Posterior cingulate gyrus (tissue), 11 donors: Measurements from ENCODE around the gene REV1.
"Not testable (repeated sequence)": the region's sequence is repeated elsewhere in the genome, so short reads cannot be mapped to it uniquely, and the experiment has no call there.

ENCODE experiments used
- DNase-seq, 10 donors: peaks; one replicate each; pipeline versions ENCODE4 v3.0.0 to v3.0.0-alpha.2; 2020 to 2021; ENCODE audit warnings: mixed read lengths in 3 of 10
- intact Hi-C: fragments of 100-400 bp; cut with DNase I; formaldehyde crosslinking; loops from one replicate; pipeline ENCODE4 v1.15.1; 2023

Gene REV1

GRCh38 chr2:99489761-99490622 is at the start of gene REV1:
Gene REV1, minus strand, starts transcription at chr2:99490017. Its CDS starts 25,042 bp downstream, at chr2:99464975.
- intact Hi-C loops: loop anchor here (1.0 to 10.0 kb wide), 4 partner anchors 47 to 405 kb away; partner anchors contain the start of genes EIF5B, MITD1 and MRPL30
- peak; percentile 77 to 98 (median 88) for DNase-seq

GRCh38 chr2:99537910-99538485 is 48.2 kb upstream of the REV1 start:
- DNase-seq: no peak
- intact Hi-C loops: no loop called here

GRCh38 chr2:99524056-99524455 is 34.2 kb upstream of the REV1 start:
- intact Hi-C loops: no loop called here
- DNase-seq: no peak

- DNase-seq: no peak
- intact Hi-C loops: no loop called here
Observed at GRCh38 chr2:99522157-99522556, 32.3 kb upstream of the REV1 start.

- intact Hi-C loops: no loop called here
- no peak for DNase-seq
Observed at GRCh38 chr2:99520813-99521212, 31.0 kb upstream of the REV1 start.

- intact Hi-C loops: no loop called here
- DNase-seq: no peak
Observed at GRCh38 chr2:99520195-99520594, 30.4 kb upstream of the REV1 start.

- no peak for DNase-seq
- intact Hi-C loops: no loop called here
Observed at GRCh38 chr2:99514357-99514756, 24.5 kb upstream of the REV1 start.

- no peak for DNase-seq
- intact Hi-C loops: no loop called here
Observed at GRCh38 chr2:99512181-99512591, 22.4 kb upstream of the REV1 start.

- intact Hi-C loops: no loop called here
- no peak for DNase-seq
Observed at GRCh38 chr2:99509387-99509786, 19.6 kb upstream of the REV1 start.

GRCh38 chr2:99507937-99508818 is 18.4 kb upstream of the REV1 start:
- intact Hi-C loops: no loop called here
- DNase-seq: no peak

GRCh38 chr2:99504844-99505584 is 15.2 kb upstream of the REV1 start:
- no peak for DNase-seq
- intact Hi-C loops: no loop called here

GRCh38 chr2:99503662-99504416 is 14.0 kb upstream of the REV1 start:
- intact Hi-C loops, DNase-seq: not testable (repeated sequence)

GRCh38 chr2:99496021-99496420 is 6.2 kb upstream of the REV1 start:
- intact Hi-C loops: no loop called here
- no peak for DNase-seq

GRCh38 chr2:99495115-99495860 is 5.5 kb upstream of the REV1 start:
- intact Hi-C loops: no loop called here
- no peak for DNase-seq

GRCh38 chr2:99492721-99493120 is 2.9 kb upstream of the REV1 start:
- no peak for DNase-seq
- intact Hi-C loops: no loop called here

- DNase-seq: peak in 1 of 10 donors; percentile 34
- intact Hi-C loops: loop anchor here (1.0 to 2.0 kb wide), 3 partner anchors 48 to 310 kb away; partner anchors contain the start of genes EIF5B, MITD1 and MRPL30
Observed at GRCh38 chr2:99490623-99491461, 1.0 kb upstream of the REV1 start.

GRCh38 chr2:99489063-99489760 is 605 bp downstream of the REV1 start:
- intact Hi-C loops: loop anchor here (10.0 kb wide), 1 partner anchor 404 kb away; no protein-coding TSS in a partner anchor
- peak; percentile 40 to 93 (median 58) for DNase-seq
